Activated CD4-positive, alpha-beta T cell treated with anti-CD3 and anti-CD28 coated beads for 36 hours (primary cell): ENCODE data around the gene PLEKHA8. TPM values are rescaled to one million over a fixed set of nuclear protein-coding genes. Genes with fewer than 3 reads are reported as not detected.

ENCODE experiments used
- ATAC-seq: fragments of 200-7000 bp; cut with Tn5 transposase; one replicate; pipeline ENCODE4 v1.10.0; 2021; ENCODE audit warnings: mild to moderate bottlenecking, moderate library complexity
- CTCF ChIA-PET: fragments of 350-600 bp; sonication (Branson Sonifier 250); formaldehyde crosslinking; loops from one replicate; lab custom pipeline; 2021; ENCODE audit warnings: antibody characterized with exemption; lab: Charles Lee
- POLR2A ChIA-PET: fragments of 350-600 bp; sonication (Branson Sonifier 250); formaldehyde crosslinking; loops from one replicate; lab custom pipeline; 2021; ENCODE audit warnings: antibody characterized with exemption, inconsistent platforms; lab: Charles Lee
- DNase-seq: peaks from one replicate; pipeline ENCODE4 v3.0.0-alpha.2; 2020
- H3K27ac Mint-ChIP-seq: one replicate; pipeline ENCODE4 v1.8.0; 2021; ENCODE audit warnings: mixed read lengths
- H3K27me3 Mint-ChIP-seq: one replicate; pipeline ENCODE4 v1.8.0; 2021; ENCODE audit warnings: mixed read lengths
- H3K36me3 Mint-ChIP-seq: one replicate; pipeline ENCODE4 v1.8.0; 2021; ENCODE audit warnings: low read depth, mixed read lengths
- H3K4me1 Mint-ChIP-seq: one replicate; pipeline ENCODE4 v1.8.0; 2021; ENCODE audit warnings: mixed read lengths
- H3K4me3 Mint-ChIP-seq: one replicate; pipeline ENCODE4 v1.8.0; 2021; ENCODE audit warnings: mild to moderate bottlenecking, moderate library complexity, mixed read lengths
- H3K9me3 Mint-ChIP-seq: one replicate; pipeline ENCODE4 v1.8.0; 2021; ENCODE audit warnings: low read depth, mixed read lengths
- intact Hi-C, 2 experiments: fragments of 100-400 bp; cut with DNase I in 1 of 2; cut with micrococcal nuclease in 1 of 2; formaldehyde crosslinking; loops; one replicate each; pipeline versions ENCODE4 v1.14.2 to v1.15.1; 2022 to 2024; cut with DNase I, micrococcal nuclease
- total RNA-seq, 2 experiments: library from RNA; stranded (reverse); gene quantifications; one replicate each; pipeline ENCODE4 v1.2.3, GENCODE V29; 2021

PLEKHA8 gene, protein sequence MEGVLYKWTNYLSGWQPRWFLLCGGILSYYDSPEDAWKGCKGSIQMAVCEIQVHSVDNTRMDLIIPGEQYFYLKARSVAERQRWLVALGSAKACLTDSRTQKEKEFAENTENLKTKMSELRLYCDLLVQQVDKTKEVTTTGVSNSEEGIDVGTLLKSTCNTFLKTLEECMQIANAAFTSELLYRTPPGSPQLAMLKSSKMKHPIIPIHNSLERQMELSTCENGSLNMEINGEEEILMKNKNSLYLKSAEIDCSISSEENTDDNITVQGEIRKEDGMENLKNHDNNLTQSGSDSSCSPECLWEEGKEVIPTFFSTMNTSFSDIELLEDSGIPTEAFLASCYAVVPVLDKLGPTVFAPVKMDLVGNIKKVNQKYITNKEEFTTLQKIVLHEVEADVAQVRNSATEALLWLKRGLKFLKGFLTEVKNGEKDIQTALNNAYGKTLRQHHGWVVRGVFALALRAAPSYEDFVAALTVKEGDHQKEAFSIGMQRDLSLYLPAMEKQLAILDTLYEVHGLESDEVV
- 10 to 100 TPM in 1 of 2 experiments, 1 to 10 TPM in 1; 9.0 to 11.1 TPM for total RNA-seq

DNA sequence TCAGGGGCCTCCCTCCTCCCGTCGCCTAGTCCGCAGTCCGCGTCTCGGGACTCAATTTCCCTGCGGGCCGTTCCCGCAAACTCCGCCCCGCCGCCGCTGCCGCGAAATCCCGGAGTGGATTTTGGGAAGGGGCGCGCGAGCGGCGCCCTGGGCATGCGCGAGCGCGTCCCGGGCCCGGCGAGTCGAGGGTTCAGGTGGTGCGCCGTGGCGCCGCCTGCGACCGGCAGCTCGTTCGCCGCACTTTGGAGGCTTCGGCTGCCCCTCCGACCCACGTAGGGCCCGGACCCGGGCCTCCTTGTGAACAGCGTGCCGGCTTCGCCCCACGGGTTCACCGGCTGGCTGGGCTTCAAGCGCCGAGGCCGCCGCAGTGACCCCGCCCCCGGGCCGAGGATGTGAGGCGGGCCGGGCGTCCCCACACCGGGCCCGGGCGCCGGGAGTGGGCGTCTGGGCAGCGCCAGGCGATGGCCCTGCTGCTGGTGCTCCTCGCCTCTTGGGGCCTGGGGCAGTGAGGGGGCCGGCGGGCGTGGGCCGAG is at the start of gene PLEKHA8:
PLEKHA8 (plus strand) TSS at position 197 of the 533 bp plus-strand sequence. CDS start 351 bp downstream, outside the sequence.
- no peaks in the 10 kb centered on the region for H3K27me3 Mint-ChIP-seq
- no peaks in the 10 kb centered on the region for H3K9me3 Mint-ChIP-seq
- H3K4me1 Mint-ChIP-seq, result peaks cover 33% of the 10 kb centered on the region
- no peak within 1 kb of the TSS for H3K4me3 Mint-ChIP-seq
- ChIA-PET POLR2A (no interaction called here), CTCF (interaction anchor here (1.0 to 1.7 kb wide), 2 partner anchors 14 to 33 kb away, joined by 3 to 8 read pairs; no protein-coding TSS in a partner anchor)
- ATAC-seq (peak; percentile 47), DNase-seq (peak; percentile 92)
- peak within 1 kb of the TSS; percentile 90 for H3K27ac Mint-ChIP-seq
- intact Hi-C loops, result loop anchor here (1.0 to 10.0 kb wide), 12 partner anchors 34 to 567 kb away; partner anchors contain the start of genes NOD1 (in 2 of the 2), GARS1 (in 1 of the 2), GGCT (in 1 of the 2) and MTURN (in 1 of the 2)
- peaks cover 5% of the 10 kb centered on the region for H3K36me3 Mint-ChIP-seq

DNA sequence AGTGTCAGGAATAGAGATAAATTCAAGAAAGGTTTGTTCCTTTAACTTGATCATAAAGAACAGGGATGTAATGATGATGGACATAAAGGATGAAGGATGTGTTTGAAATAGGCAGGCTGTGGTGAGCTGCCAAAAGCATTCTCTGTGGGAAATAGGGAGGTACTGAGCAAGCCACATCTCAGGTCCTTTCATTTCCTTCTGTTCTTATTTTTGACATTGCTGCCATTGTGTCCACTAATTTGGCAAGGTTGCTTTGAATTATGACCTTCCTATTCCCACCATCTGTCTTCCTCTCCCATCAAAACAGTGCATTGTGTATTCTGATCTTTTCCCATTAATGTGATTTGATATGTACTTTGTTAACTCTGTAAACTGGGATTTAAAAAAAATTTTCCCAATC is 48.1 kb upstream of the PLEKHA8 start:
- ATAC-seq (no peak), DNase-seq (no peak)
- POLR2A ChIA-PET, result no interaction called here
- intact Hi-C loops, result no loop called here
- CTCF ChIA-PET, result interaction anchor here (1.5 to 2.0 kb wide), 2 partner anchors 23 to 82 kb away, joined by 4 to 6 read pairs; no protein-coding TSS in a partner anchor
- Mint-ChIP-seq H3K27ac (no peak overlapping the region), H3K4me3 (no peak overlapping the region), H3K27me3 (peaks cover 6% of the 10 kb centered on the region), H3K9me3 (no peaks in the 10 kb centered on the region), H3K4me1 (no peaks in the 10 kb centered on the region), H3K36me3 (no peaks in the 10 kb centered on the region)

DNA sequence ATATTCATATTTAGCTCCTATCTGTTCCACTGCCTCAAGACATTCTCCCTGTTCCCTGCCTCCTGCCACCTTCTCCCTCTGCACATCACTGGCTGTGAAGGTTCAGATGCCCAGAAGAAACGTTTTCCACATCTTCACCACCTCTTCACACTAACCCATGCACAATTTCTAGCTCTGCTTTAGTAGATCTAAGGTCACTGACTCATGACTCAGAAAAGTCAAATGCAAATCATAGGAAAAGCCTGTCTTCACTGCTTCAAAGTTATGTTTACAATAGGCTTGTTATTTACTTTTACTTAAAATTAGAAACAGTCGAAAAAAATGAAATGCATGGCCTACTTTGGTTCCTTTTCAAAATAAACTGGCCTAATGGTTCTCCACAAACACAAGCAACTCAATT is 41.1 kb upstream of the PLEKHA8 start:
- H3K27ac Mint-ChIP-seq, result no peak overlapping the region
- H3K4me1 Mint-ChIP-seq, result peaks cover 10% of the 10 kb centered on the region
- intact Hi-C loops, result no loop called here
- H3K27me3 Mint-ChIP-seq, result peaks cover 43% of the 10 kb centered on the region
- POLR2A ChIA-PET, result no interaction called here
- H3K9me3 Mint-ChIP-seq, result no peaks in the 10 kb centered on the region
- no peak for DNase-seq
- H3K36me3 Mint-ChIP-seq, result no peaks in the 10 kb centered on the region
- CTCF ChIA-PET, result interaction anchor here (1.8 kb wide), 1 partner anchor 11 kb away, joined by 3 read pairs; no protein-coding TSS in a partner anchor
- no peak overlapping the region for H3K4me3 Mint-ChIP-seq
- no peak for ATAC-seq

DNA sequence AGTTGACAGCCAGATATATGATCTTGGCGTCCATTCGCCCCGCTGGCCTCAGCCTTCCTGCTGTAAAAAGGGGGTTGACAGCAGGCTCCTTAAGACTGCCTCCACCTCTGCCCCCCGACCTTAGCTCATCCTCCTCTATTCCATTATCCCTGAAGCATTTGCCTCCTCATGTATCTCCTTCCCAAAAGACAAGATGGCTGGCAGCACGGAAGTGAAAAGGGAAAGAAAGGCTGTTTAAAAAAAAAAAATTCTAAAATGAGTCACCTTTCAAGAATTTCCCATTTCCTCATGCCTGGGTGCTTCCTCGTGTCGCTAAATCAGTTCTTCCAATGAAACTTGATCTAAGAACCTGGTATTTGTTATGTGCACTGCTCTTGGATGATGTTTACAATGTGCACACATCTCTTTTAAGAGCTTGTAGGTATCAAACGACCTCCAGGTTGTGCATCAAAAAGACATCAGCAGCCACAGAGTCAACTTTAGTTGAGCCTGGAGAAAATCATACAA is 40.3 kb upstream of the PLEKHA8 start:
- Mint-ChIP-seq H3K9me3 (peaks cover 4% of the 10 kb centered on the region), H3K27ac (no peak overlapping the region)

DNA sequence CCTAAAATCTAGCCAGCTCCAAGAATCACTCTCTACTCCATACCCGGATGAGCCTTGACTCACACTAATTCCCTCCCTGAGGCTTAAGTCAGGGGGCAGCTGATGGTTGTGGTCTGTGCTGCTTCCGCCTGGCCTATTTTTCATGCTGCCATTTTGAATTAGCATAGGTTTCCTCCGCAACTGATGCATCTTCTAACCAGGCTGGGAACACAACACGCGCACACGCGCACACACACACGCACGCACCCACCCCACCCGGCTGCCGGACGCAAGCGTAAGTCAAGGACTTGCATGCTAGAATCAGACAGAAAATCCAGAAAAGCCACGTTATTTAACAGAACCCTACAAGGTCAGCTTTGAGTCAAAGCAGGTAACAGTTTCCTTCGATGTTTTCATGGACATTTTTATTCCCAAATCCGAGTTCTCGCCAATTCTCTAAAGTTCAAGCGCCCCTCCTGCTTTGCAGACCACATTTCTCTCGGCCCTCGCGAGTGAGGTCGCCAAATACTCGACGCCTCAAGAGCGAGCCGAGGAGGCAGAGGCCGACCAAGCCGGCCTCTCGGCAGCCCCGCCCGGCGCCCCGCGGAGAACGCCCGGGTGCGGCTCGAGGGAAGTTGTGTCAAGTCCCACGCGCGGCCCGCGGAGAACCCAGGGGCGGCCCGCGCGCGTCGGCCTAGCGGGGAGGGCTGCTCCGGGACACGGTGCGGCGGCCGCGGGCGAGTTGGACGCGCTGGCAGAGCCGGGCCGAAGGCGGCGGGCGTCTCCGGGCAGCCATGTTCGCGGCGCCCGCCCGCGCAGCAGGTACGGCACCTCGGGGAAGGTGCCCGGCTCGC is 39.6 kb upstream of the PLEKHA8 start:
- Mint-ChIP-seq H3K27ac (peak overlapping the region; percentile 26), H3K4me3 (peak overlapping the region; percentile 65), H3K27me3 (peaks cover 40% of the 10 kb centered on the region), H3K9me3 (peaks cover 4% of the 10 kb centered on the region), H3K4me1 (peaks cover 10% of the 10 kb centered on the region), H3K36me3 (no peaks in the 10 kb centered on the region)
- intact Hi-C loops, result loop anchor here in 1 of 2 experiments (2.0 kb wide), 1 partner anchor 40 kb away; the partner anchor contains the start of gene PLEKHA8
- ATAC-seq (peak; percentile 50), DNase-seq (peak; percentile 56)
- ChIA-PET POLR2A (no interaction called here), CTCF (no interaction called here)

More for the DNA sequence above, 40.3 kb upstream of the PLEKHA8 start:
- peaks cover 10% of the 10 kb centered on the region for H3K4me1 Mint-ChIP-seq
- CTCF ChIA-PET, result no interaction called here
- peaks cover 43% of the 10 kb centered on the region for H3K27me3 Mint-ChIP-seq
- no peaks in the 10 kb centered on the region for H3K36me3 Mint-ChIP-seq
- H3K4me3 Mint-ChIP-seq, result peak overlapping the region; percentile 65
- no peak for DNase-seq
- intact Hi-C loops, result loop anchor here in 1 of 2 experiments (2.0 kb wide), 1 partner anchor 41 kb away; the partner anchor contains the start of gene PLEKHA8
- no peak for ATAC-seq
- POLR2A ChIA-PET, result no interaction called here

DNA sequence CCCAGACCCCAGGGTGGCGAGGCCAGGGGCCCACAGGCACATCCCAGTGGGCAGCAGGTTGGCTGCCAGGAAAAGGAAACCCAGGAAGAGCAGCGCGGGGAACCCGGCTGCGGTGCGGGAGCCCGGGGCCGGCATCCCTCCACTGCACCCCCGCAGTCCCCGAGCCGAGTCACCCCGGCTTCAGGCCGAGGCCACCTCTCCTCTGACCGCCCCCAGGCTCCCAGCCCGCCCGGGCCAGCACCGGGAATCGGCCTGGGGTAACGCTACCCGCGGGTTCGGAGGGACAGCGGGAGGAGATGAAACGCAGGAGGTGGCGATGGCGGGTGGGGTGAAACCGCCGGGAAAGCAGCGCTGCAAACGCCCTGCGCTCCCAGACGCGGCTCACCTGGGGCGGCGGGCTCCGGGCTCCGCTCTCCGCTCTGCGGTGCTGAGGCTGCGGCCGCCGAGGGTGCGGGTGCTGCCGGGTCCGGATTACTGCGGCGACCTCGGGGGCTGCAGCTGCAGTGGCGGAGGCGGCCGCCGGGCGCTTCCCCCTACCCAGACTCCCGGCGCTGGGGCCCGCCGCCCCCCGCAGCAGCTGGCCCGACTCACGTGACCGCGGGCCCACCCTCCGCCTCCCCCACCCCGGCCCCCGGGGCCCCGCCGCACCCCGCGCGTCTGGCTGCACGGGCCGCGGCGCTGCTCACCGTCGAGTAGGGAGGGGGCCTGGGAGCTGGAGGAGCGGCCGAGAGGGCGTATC is 38.8 kb upstream of the PLEKHA8 start, which contains the start of gene SCRN1:
SCRN1 (minus strand) TSS at position 545 of the 739 bp plus-strand sequence. CDS start 20,734 bp downstream, outside the sequence.
- peak; percentile 45 for DNase-seq
- Mint-ChIP-seq H3K27me3 (peaks cover 38% of the 10 kb centered on the region), H3K36me3 (no peaks in the 10 kb centered on the region), H3K9me3 (peaks cover 4% of the 10 kb centered on the region), H3K27ac (peak within 1 kb of the TSS; percentile 26), H3K4me1 (peaks cover 10% of the 10 kb centered on the region), H3K4me3 (peak within 1 kb of the TSS; percentile 67)
- intact Hi-C loops, result loop anchor here in 1 of 2 experiments (2.0 kb wide), 1 partner anchor 39 kb away; the partner anchor contains the start of gene PLEKHA8
- peak; percentile 45 for ATAC-seq
- CTCF ChIA-PET, result no interaction called here
- POLR2A ChIA-PET, result no interaction called here

DNA sequence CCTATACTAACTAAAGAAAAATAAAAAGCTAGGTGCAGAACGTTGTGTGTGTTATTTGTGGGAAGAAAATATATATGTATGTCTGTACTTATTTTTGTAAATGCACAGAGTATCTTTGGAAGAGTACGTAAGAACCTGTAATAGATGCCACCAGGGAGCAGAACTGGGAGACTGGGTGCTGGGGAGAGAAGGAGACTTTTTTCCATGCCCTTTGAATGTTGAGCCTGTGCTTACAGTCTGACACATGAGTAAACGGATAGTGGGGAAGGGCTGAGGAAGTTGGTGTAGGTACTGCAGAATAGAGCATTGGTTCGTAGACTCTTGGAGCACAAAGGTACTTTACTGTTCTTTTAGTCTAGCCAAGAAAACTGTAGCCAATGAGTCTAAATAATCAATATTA is 37.3 kb upstream of the PLEKHA8 start:
- H3K4me1 Mint-ChIP-seq, result peaks cover 10% of the 10 kb centered on the region
- intact Hi-C loops, result no loop called here
- no peak overlapping the region for H3K4me3 Mint-ChIP-seq
- no peak for ATAC-seq
- H3K36me3 Mint-ChIP-seq, result no peaks in the 10 kb centered on the region
- no peak overlapping the region for H3K27ac Mint-ChIP-seq
- DNase-seq, result no peak
- ChIA-PET POLR2A (no interaction called here), CTCF (no interaction called here)
- H3K27me3 Mint-ChIP-seq, result peaks cover 34% of the 10 kb centered on the region
- peaks cover 4% of the 10 kb centered on the region for H3K9me3 Mint-ChIP-seq

DNA sequence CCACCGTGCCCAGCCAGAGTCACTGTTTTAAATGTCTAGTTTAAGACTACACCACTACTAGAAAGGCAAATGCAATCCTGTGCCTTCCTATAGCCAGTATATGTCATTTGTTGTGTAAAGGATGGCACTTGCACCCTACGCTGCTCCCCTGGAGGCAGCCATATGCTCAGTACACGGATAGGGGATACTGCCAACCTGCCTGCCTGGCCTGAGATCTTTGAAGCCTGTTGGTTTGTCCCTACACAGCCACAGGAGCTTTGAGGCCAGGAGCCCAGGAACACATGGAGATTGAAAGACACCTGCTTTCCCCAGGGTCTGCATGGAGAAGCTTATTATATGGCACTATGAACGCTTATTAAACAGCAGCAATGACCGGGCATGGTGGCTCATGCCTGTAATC is 36.3 kb upstream of the PLEKHA8 start:
- no peak overlapping the region for H3K4me3 Mint-ChIP-seq
- DNase-seq (no peak), ATAC-seq (no peak)
- intact Hi-C loops, result no loop called here
- POLR2A ChIA-PET, result no interaction called here
- H3K9me3 Mint-ChIP-seq, result peaks cover 11% of the 10 kb centered on the region
- H3K36me3 Mint-ChIP-seq, result no peaks in the 10 kb centered on the region
- peaks cover 38% of the 10 kb centered on the region for H3K27me3 Mint-ChIP-seq
- CTCF ChIA-PET, result interaction anchor here (1.8 kb wide), 1 partner anchor 37 kb away, joined by 3 read pairs; no protein-coding TSS in a partner anchor
- H3K27ac Mint-ChIP-seq, result no peak overlapping the region
- peaks cover 10% of the 10 kb centered on the region for H3K4me1 Mint-ChIP-seq

DNA sequence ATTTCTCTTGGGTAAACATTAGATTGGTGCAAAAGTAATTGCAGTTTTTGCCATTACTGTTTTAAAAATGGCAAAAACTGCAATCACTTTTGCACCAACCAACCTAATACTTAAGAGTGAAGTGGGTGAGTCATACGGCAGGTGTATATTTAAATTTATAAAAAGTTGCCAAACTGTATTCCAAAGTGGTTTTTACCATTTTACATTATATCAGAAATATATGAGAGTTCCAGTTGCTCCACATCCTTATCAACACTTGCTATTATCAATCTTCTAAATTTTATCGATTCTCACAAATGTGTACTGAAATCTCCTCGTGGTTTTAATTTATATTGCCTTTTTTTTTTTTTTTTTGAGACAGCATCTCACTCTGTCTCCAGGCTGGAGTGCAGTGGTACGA is 35.1 kb upstream of the PLEKHA8 start:
- H3K27ac Mint-ChIP-seq, result no peak overlapping the region
- DNase-seq (no peak), ATAC-seq (no peak)
- no peaks in the 10 kb centered on the region for H3K36me3 Mint-ChIP-seq
- peaks cover 14% of the 10 kb centered on the region for H3K9me3 Mint-ChIP-seq
- peaks cover 6% of the 10 kb centered on the region for H3K4me1 Mint-ChIP-seq
- POLR2A ChIA-PET, result no interaction called here
- peaks cover 34% of the 10 kb centered on the region for H3K27me3 Mint-ChIP-seq
- intact Hi-C loops, result no loop called here
- CTCF ChIA-PET, result interaction anchor here (1.8 kb wide), 1 partner anchor 36 kb away, joined by 3 read pairs; no protein-coding TSS in a partner anchor
- H3K4me3 Mint-ChIP-seq, result no peak overlapping the region

DNA sequence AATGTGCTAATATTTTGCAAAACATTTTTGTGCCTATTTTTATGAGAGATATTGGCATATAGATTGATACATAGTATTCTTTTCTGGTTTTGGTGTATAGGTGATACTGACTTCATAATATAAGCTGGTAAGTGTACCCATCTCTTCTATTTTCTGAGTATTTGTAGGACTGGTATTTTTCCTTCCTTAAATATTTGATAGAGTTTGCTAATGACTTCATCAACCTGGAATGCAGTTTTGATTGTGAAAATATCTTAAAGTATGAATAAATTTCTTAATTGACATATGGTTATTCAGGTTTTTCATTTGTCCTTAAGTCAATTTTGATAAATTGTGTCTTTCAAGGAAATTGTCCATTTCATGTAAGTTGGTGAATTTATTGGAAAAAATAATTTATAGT is 32.6 kb upstream of the PLEKHA8 start:
- peaks cover 31% of the 10 kb centered on the region for H3K27me3 Mint-ChIP-seq

More for the DNA sequence above, 32.6 kb upstream of the PLEKHA8 start:
- POLR2A ChIA-PET, result no interaction called here
- Mint-ChIP-seq H3K4me1 (no peaks in the 10 kb centered on the region), H3K27ac (no peak overlapping the region), H3K4me3 (no peak overlapping the region), H3K9me3 (peaks cover 14% of the 10 kb centered on the region), H3K36me3 (no peaks in the 10 kb centered on the region)
- CTCF ChIA-PET, result no interaction called here
- intact Hi-C loops, result no loop called here
- no peak for DNase-seq
- ATAC-seq, result no peak
